OCI-M2 (cell line): ENCODE data around the gene RAD9A.

Experiments
- DNase-seq: peaks from one replicate; lab custom pipeline; 2025; ENCODE audit not compliant: unreplicated experiment; lab: John Stamatoyannopoulos, UW

Gene RAD9A

GRCh38 chr11:67437809-67438157 lies 46.0 kb downstream of the RAD9A start:
- DNase-seq = no peak

GRCh38 chr11:67438158-67438902 lies 46.5 kb downstream of the RAD9A start:
- no peak for DNase-seq

GRCh38 chr11:67439321-67440228 lies 47.8 kb downstream of the RAD9A start:
- no peak for DNase-seq

- DNase-seq = no peak
Observed at GRCh38 chr11:67440229-67441097, 48.7 kb downstream of the RAD9A start.

- no peak for DNase-seq
Observed at GRCh38 chr11:67441098-67441563, 49.3 kb downstream of the RAD9A start.

GRCh38 chr11:67441731-67442351 lies 50.1 kb downstream of the RAD9A start:
- no peak for DNase-seq

GRCh38 chr11:67442504-67443404 lies 51.0 kb downstream of the RAD9A start:
- DNase-seq = no peak

- DNase-seq = no peak
Observed at GRCh38 chr11:67445515-67445914, 53.7 kb downstream of the RAD9A start.
